HepG2 (cell line): Measurements from ENCODE around the gene CCNDBP1. TPM values are rescaled to one million over a fixed set of nuclear protein-coding genes. Genes with fewer than 3 reads are reported as not detected.
A peak's percentile ranks its signal among the peaks of the same experiment; 100 is the strongest.

Experiments used
- ATAC-seq: fragments of 200-7000 bp; cut with Tn5 transposase; 3 replicates; pipeline ENCODE4 v1.9.1; 2020; ENCODE audit warnings: mild to moderate bottlenecking, moderate library complexity
- BruUV-seq: library from RNA; stranded (reverse); fragments of 400-500 nt; replicated peaks from 2 replicates; lab custom pipeline; 2021; lab: Mats Ljungman, UMichigan
- CTCF ChIA-PET: fragments of 300-600 bp; formaldehyde crosslinking; extraction: SDS; loops from one replicate; lab custom pipeline; 2021; ENCODE audit warnings: low total read pairs, inconsistent platforms, low intra/inter-chr PET ratio; lab: Yijun Ruan, JAX
- POLR2A ChIA-PET: fragments of 350-600 bp; sonication (Branson Sonifier 250); formaldehyde crosslinking; loops from one replicate; lab custom pipeline; 2020; ENCODE audit warnings: antibody characterized with exemption, inconsistent platforms; lab: Yijun Ruan, JAX
- DNase-seq: peaks from one replicate; pipeline ENCODE4 v3.0.0-alpha.2; 2015; ENCODE audit warnings: low spot score
- FAIRE-seq: peaks from 3 replicates; lab custom pipeline; 2011; peaks lifted over from hg19 to GRCh38; lab: Jason Lieb, UNC
- H2AFZ ChIP-seq: one replicate; pipeline ENCODE4 v1.6.1; 2011; ENCODE audit warnings: low read length, inconsistent platforms
- H3K27ac ChIP-seq: fragments of 300-600 bp; 3 replicates; pipeline ENCODE4 v1.8.0; 2011; ENCODE audit warnings: mixed run types, mild to moderate bottlenecking, mixed read lengths, low read length, inconsistent platforms; ENCODE audit not compliant: insufficient read depth; ENCODE audit errors: extremely low read length
- H3K27me3 ChIP-seq, 2 experiments: fragments of 200-600 bp in 1 of 2; 2 replicates in 1 of 2; 3 replicates in 1 of 2; pipeline versions ENCODE4 v1.6.0 to v1.8.0; 2011; ENCODE audit warnings: low read length in 2 of 2, mild to moderate bottlenecking in 2 of 2, moderate library complexity in 2 of 2, inconsistent platforms in 1 of 2; ENCODE audit not compliant: insufficient read depth in 2 of 2, control insufficient read depth in 1 of 2
- H3K36me3 ChIP-seq, 2 experiments: fragments of 200-600 bp in 1 of 2; replicated peaks in 1 of 2; 2 replicates in 1 of 2; 3 replicates in 1 of 2; pipeline versions ENCODE4 v1.5.1 to v1.8.0; 2011; ENCODE audit warnings: low read length in 2 of 2, inconsistent platforms in 1 of 2; ENCODE audit not compliant: insufficient read depth in 2 of 2, control insufficient read depth in 1 of 2
- H3K4me1 ChIP-seq: 2 replicates; pipeline ENCODE4 v1.5.1; 2012; ENCODE audit warnings: low read length, inconsistent platforms; ENCODE audit not compliant: insufficient read depth
- H3K4me2 ChIP-seq: 2 replicates; pipeline ENCODE4 v1.6.0; 2011; ENCODE audit warnings: low read depth, low read length, inconsistent platforms
- H3K4me3 ChIP-seq, 3 experiments: fragments of 200-600 bp in 1 of 3; sonication (generic), shearing (Covaris generic) in 1 of 3; replicated peaks in 1 of 3; 2 replicates each; pipeline ENCODE4 v1.5.1; 2011 to 2016; ENCODE audit warnings: low read length in 3 of 3, inconsistent platforms in 2 of 3, low read depth in 2 of 3, mild to moderate bottlenecking in 2 of 3, control low read depth in 1 of 3, mixed read lengths in 1 of 3; ENCODE audit not compliant: insufficient read depth in 1 of 3
- H3K79me2 ChIP-seq: one replicate; pipeline ENCODE4 v1.6.1; 2011; ENCODE audit warnings: low read length, inconsistent platforms; ENCODE audit not compliant: insufficient read depth
- H3K9ac ChIP-seq: 2 replicates; pipeline ENCODE4 v1.6.0; 2011; ENCODE audit warnings: mild to moderate bottlenecking, low read depth, low read length, inconsistent platforms; ENCODE audit not compliant: insufficient read depth
- H3K9me3 ChIP-seq: 2 replicates; pipeline ENCODE4 v1.5.1; 2012; ENCODE audit warnings: mild to moderate bottlenecking, low read length
- H4K20me1 ChIP-seq: 2 replicates; pipeline ENCODE4 v1.6.0; 2011; ENCODE audit warnings: inconsistent platforms, mild to moderate bottlenecking, low read length, moderate library complexity; ENCODE audit not compliant: insufficient read depth
- ATF3 ChIP-seq: sonication (generic); formaldehyde crosslinking; IDR thresholded peaks from 2 replicates; pipeline ENCODE4 v1.4.0; 2020; ENCODE audit warnings: missing genetic modification reagents
- FOXK2 ChIP-seq: fragments of 450-650 bp; IDR thresholded peaks from 2 replicates; pipeline ENCODE4 v1.6.1; 2016
- GABPA ChIP-seq, 2 experiments: IDR thresholded peaks; 2 replicates each; pipeline ENCODE4 v1.6.1; 2011 to 2016; ENCODE audit warnings: low read depth in 2 of 2, low read length in 1 of 2, missing biosample characterization in 1 of 2, missing genetic modification characterization in 1 of 2
- HDAC1 ChIP-seq: sonication (generic); formaldehyde crosslinking; IDR thresholded peaks from 2 replicates; pipeline ENCODE4 v1.5.1; 2020; ENCODE audit warnings: mild to moderate bottlenecking, missing genetic modification reagents
- HOMEZ ChIP-seq: IDR thresholded peaks from 2 replicates; pipeline ENCODE4 v1.6.1; 2016; ENCODE audit warnings: low read depth
- MED1 ChIP-seq: sonication (generic); formaldehyde crosslinking; IDR thresholded peaks from 2 replicates; pipeline ENCODE4 v1.4.0; 2020; ENCODE audit warnings: missing genetic modification reagents
- PHB2 ChIP-seq: fragments of 450-650 bp; IDR thresholded peaks from 2 replicates; pipeline ENCODE4 v1.6.1; 2018; ENCODE audit not compliant: partially characterized antibody
- ZBTB4 ChIP-seq: sonication (generic); formaldehyde crosslinking; IDR thresholded peaks from 2 replicates; pipeline ENCODE4 v1.4.0; 2020; ENCODE audit warnings: missing genetic modification reagents, mild to moderate bottlenecking, borderline replicate concordance
- ZC3H13 ChIP-seq: sonication (generic); formaldehyde crosslinking; IDR thresholded peaks from 2 replicates; pipeline ENCODE4 v1.8.1; 2023; ENCODE audit warnings: mild to moderate bottlenecking, missing genetic modification reagents, moderate library complexity
- ZKSCAN8 ChIP-seq: IDR thresholded peaks from 2 replicates; pipeline ENCODE4 v1.6.1; 2016; ENCODE audit warnings: borderline replicate concordance, missing genetic modification reagents, missing compliant biosample characterization
- ZNF160 ChIP-seq: sonication (generic); formaldehyde crosslinking; IDR thresholded peaks from 2 replicates; pipeline ENCODE4 v1.8.0; 2022; ENCODE audit warnings: mild to moderate bottlenecking, inconsistent platforms, missing genetic modification reagents
- ZNF274 ChIP-seq: sonication (generic); formaldehyde crosslinking; IDR thresholded peaks from 2 replicates; pipeline ENCODE4 v1.5.1; 2020; ENCODE audit warnings: mild to moderate bottlenecking, missing genetic modification reagents
- ZNF570 ChIP-seq: sonication (generic); formaldehyde crosslinking; IDR thresholded peaks from 2 replicates; pipeline ENCODE4 v1.4.0; 2020; ENCODE audit warnings: mild to moderate bottlenecking, missing genetic modification reagents, borderline replicate concordance
- ZNF609 ChIP-seq: sonication (generic); formaldehyde crosslinking; IDR thresholded peaks from 2 replicates; pipeline ENCODE4 v1.4.0; 2020; ENCODE audit warnings: mild to moderate bottlenecking, missing genetic modification reagents, borderline replicate concordance
- ZSCAN21 ChIP-seq: sonication (generic); formaldehyde crosslinking; IDR thresholded peaks from 2 replicates; pipeline ENCODE4 v1.8.0; 2022; ENCODE audit warnings: mild to moderate bottlenecking, missing genetic modification reagents, moderate library complexity, borderline replicate concordance
- WGBS: methylation state at CpG from one replicate; pipeline ENCODE4 v1.1.6; 2017; ENCODE audit warnings: low lambda C conversion rate; 5-methylcytosine and 5-hydroxymethylcytosine counted together
- in situ Hi-C: cut with HindIII; loops from 2 replicates; pipeline ENCODE4 v1.10.0; 2017; ENCODE audit warnings: low pct_unique_long_range_greater_than_20kb; ENCODE audit not compliant: extremely low pct_ligation_motif_present
- intact Hi-C: fragments of 100-400 bp; cut with micrococcal nuclease; formaldehyde crosslinking; loops from one replicate; pipeline ENCODE4 v1.10.0; 2022; ENCODE audit not compliant: unreplicated experiment
- polyA plus RNA-seq, 8 experiments: library from polyadenylated mRNA; depleted of rRNA in 3 of 8; stranded (reverse) in 7 of 8; unstranded in 1 of 8; fragments of >200 nt; fragmentation: Illumina TruSeq in 4 of 8; extraction: Trizol in 4 of 8; gene quantifications; 2 replicates each; pipeline versions ENCODE4 v1.2.1 to v1.2.3, GENCODE V29; 2011 to 2016; ENCODE audit warnings: low read depth in 4 of 8, missing spikeins in 1 of 8, mixed read lengths in 1 of 8; ENCODE audit not compliant: insufficient read depth in 1 of 8
- total RNA-seq, 5 experiments: library from RNA; depleted of rRNA; stranded (reverse); fragments of >200 nt; fragmentation: Illumina TruSeq; extraction: Trizol; gene quantifications; 2 replicates each; pipeline ENCODE4 v1.2.3, GENCODE V29; 2016; ENCODE audit warnings: low read depth in 1 of 5

Gene CCNDBP1
- total and polyA plus RNA-seq, 2 of the 13 experiments (the other 11 are each of a cell fraction or from before 2014, with no cell fraction given) = 24.8 to 42.3 TPM

GRCh38 chr15:43214169-43214568, 29.0 kb downstream of the CCNDBP1 start:
- H3K4me3 ChIP-seq = no peak overlapping the region
- WGBS = 22% methylated on average over 8 of the region's 8 CpGs
- no peaks in the 10 kb centered on the region for H3K4me1 ChIP-seq
- no peaks in the 10 kb centered on the region for H3K9me3 ChIP-seq
- POLR2A ChIA-PET = no interaction called here
- in situ Hi-C loops = loop anchor here (25.0 kb wide), 1 partner anchor 502 kb away; no protein-coding TSS in a partner anchor
- no peak overlapping the region for H3K27ac ChIP-seq
- no peaks in the 10 kb centered on the region for H4K20me1 ChIP-seq
- H3K9ac ChIP-seq = no peak overlapping the region
- no TSS peak for BruUV-seq
- H3K4me2 ChIP-seq = peak overlapping the region; percentile 32; the same call in 1 of the 2 replicates
- H3K79me2 ChIP-seq = no peaks in the 10 kb centered on the region
- intact Hi-C loops = no loop called here
- FAIRE-seq (no peak), DNase-seq (no peak), ATAC-seq (no peak)
- H3K27me3 ChIP-seq = peaks cover 1 to 38% of the 10 kb centered on the region in 2 experiments; a peak in 4 of 5 replicates
- H2AFZ ChIP-seq = no peak overlapping the region
- CTCF ChIA-PET = no interaction called here
- H3K36me3 ChIP-seq = no peaks in the 10 kb centered on the region
- TF ChIP-seq GABPA (IDR thresholded peaks at IDR 0.05; ENCODE audit: low read depth, low read length) (no peak), GABPA (CRISPR knock-in tag; IDR thresholded peaks at IDR 0.05; ENCODE audit: low read depth) (no peak), ZNF609 (no peak), ZNF160 (CRISPR knock-in tag) (no peak), ZNF570 (CRISPR knock-in tag) (no peak), ZBTB4 (CRISPR knock-in tag) (no peak), ATF3 (CRISPR knock-in tag) (no peak), HDAC1 (CRISPR knock-in tag) (no peak), FOXK2 (no peak), ZC3H13 (CRISPR knock-in tag) (no peak), ZKSCAN8 (CRISPR knock-in tag) (no peak), ZSCAN21 (CRISPR knock-in tag) (no peak), MED1 (no peak), PHB2 (no peak), HOMEZ (no peak), ZNF274 (CRISPR knock-in tag) (no peak)
